ENCODE results near the gene CLASP2.
"Not testable (repeated sequence)": the region's sequence is repeated elsewhere in the genome, so short reads cannot be mapped to it uniquely, and the experiment has no call there.

The CLASP2 gene

GRCh38 chr3:33694944-33695343, 23.1 kb downstream of the CLASP2 start:
- Histone ChIP-seq H3K4me3 (ENCODE audit: low read depth in 1 of 2, low read length in 2 of 2) (no peak overlapping the region), H3K36me3 (ENCODE audit: control insufficient read depth in 1 of 2, insufficient read depth in 2 of 2, low read length in 2 of 2) (peaks cover 2 to 3% of the 10 kb centered on the region in 2 donors), H3K4me1 (ENCODE audit: control insufficient read depth in 1 of 2, insufficient read depth in 2 of 2, low read length in 2 of 2) (no peaks in the 10 kb centered on the region), H3K9ac (ENCODE audit: low read depth in 1 of 2, low read length in 2 of 2) (no peak overlapping the region), H3K9me3 (ENCODE audit: control insufficient read depth in 1 of 2, low read length in 2 of 2) (no peaks in the 10 kb centered on the region), H3K27me3 (ENCODE audit: control insufficient read depth in 1 of 2, insufficient read depth in 2 of 2, low read length in 2 of 2) (no peaks in the 10 kb centered on the region), H3K27ac (ENCODE audit: low read depth, low read length) (no peak overlapping the region)

- Histone ChIP-seq H3K36me3 (ENCODE audit: control insufficient read depth in 1 of 2, insufficient read depth in 2 of 2, low read length in 2 of 2) (peaks cover 3 to 6% of the 10 kb centered on the region in 2 donors), H3K9me3 (ENCODE audit: control insufficient read depth in 1 of 2, low read length in 2 of 2) (no peaks in the 10 kb centered on the region), H3K4me1 (ENCODE audit: control insufficient read depth in 1 of 2, insufficient read depth in 2 of 2, low read length in 2 of 2) (no peaks in the 10 kb centered on the region), H3K4me3 (ENCODE audit: low read depth in 1 of 2, low read length in 2 of 2) (no peak overlapping the region), H3K27ac (ENCODE audit: low read depth, low read length) (no peak overlapping the region), H3K27me3 (ENCODE audit: control insufficient read depth in 1 of 2, insufficient read depth in 2 of 2, low read length in 2 of 2) (no peaks in the 10 kb centered on the region), H3K9ac (ENCODE audit: low read depth in 1 of 2, low read length in 2 of 2) (no peak overlapping the region)
Measured at GRCh38 chr3:33690341-33690740, 27.7 kb downstream of the CLASP2 start.

GRCh38 chr3:33687406-33688010, 30.5 kb downstream of the CLASP2 start:
- Histone ChIP-seq H3K4me3 (ENCODE audit: low read depth in 1 of 2, low read length in 2 of 2) (no peak overlapping the region), H3K9ac (ENCODE audit: low read depth in 1 of 2, low read length in 2 of 2) (no peak overlapping the region), H3K36me3 (ENCODE audit: control insufficient read depth in 1 of 2, insufficient read depth in 2 of 2, low read length in 2 of 2) (peaks cover 3 to 12% of the 10 kb centered on the region in 2 donors), H3K27me3 (ENCODE audit: control insufficient read depth in 1 of 2, insufficient read depth in 2 of 2, low read length in 2 of 2) (no peaks in the 10 kb centered on the region), H3K27ac (ENCODE audit: low read depth, low read length) (no peak overlapping the region), H3K9me3 (ENCODE audit: control insufficient read depth in 1 of 2, low read length in 2 of 2) (no peaks in the 10 kb centered on the region), H3K4me1 (ENCODE audit: control insufficient read depth in 1 of 2, insufficient read depth in 2 of 2, low read length in 2 of 2) (no peaks in the 10 kb centered on the region)

GRCh38 chr3:33682770-33683169, 35.3 kb downstream of the CLASP2 start:
- H3K36me3 ChIP-seq (ENCODE audit: control insufficient read depth in 1 of 2, insufficient read depth in 2 of 2, low read length in 2 of 2): peaks cover 3 to 14% of the 10 kb centered on the region in 2 donors
- H3K27me3 ChIP-seq (ENCODE audit: control insufficient read depth in 1 of 2, insufficient read depth in 2 of 2, low read length in 2 of 2): no peaks in the 10 kb centered on the region
- H3K27ac ChIP-seq (ENCODE audit: low read depth, low read length): no peak overlapping the region

GRCh38 chr3:33681667-33682066, 36.4 kb downstream of the CLASP2 start:
- Histone ChIP-seq H3K4me3 (ENCODE audit: low read depth in 1 of 2, low read length in 2 of 2) (no peak overlapping the region), H3K9me3 (ENCODE audit: control insufficient read depth in 1 of 2, low read length in 2 of 2) (no peaks in the 10 kb centered on the region), H3K27ac (ENCODE audit: low read depth, low read length) (no peak overlapping the region), H3K36me3 (ENCODE audit: control insufficient read depth in 1 of 2, insufficient read depth in 2 of 2, low read length in 2 of 2) (peaks cover 2 to 14% of the 10 kb centered on the region in 2 donors), H3K9ac (ENCODE audit: low read depth in 1 of 2, low read length in 2 of 2) (no peak overlapping the region), H3K27me3 (ENCODE audit: control insufficient read depth in 1 of 2, insufficient read depth in 2 of 2, low read length in 2 of 2) (no peaks in the 10 kb centered on the region), H3K4me1 (ENCODE audit: control insufficient read depth in 1 of 2, insufficient read depth in 2 of 2, low read length in 2 of 2) (no peaks in the 10 kb centered on the region)

More at GRCh38 chr3:33682770-33683169, 35.3 kb downstream of the CLASP2 start:
- H3K4me3 ChIP-seq (ENCODE audit: low read depth in 1 of 2, low read length in 2 of 2): no peak overlapping the region
- no peaks in the 10 kb centered on the region for H3K9me3 ChIP-seq (ENCODE audit: control insufficient read depth in 1 of 2, low read length in 2 of 2)
- no peaks in the 10 kb centered on the region for H3K4me1 ChIP-seq (ENCODE audit: control insufficient read depth in 1 of 2, insufficient read depth in 2 of 2, low read length in 2 of 2)
- H3K9ac ChIP-seq (ENCODE audit: low read depth in 1 of 2, low read length in 2 of 2): no peak overlapping the region

GRCh38 chr3:33678073-33678472, 40.0 kb downstream of the CLASP2 start:
- Histone ChIP-seq H3K9me3 (ENCODE audit: control insufficient read depth in 1 of 2, low read length in 2 of 2) (no peaks in the 10 kb centered on the region), H3K27me3 (ENCODE audit: control insufficient read depth in 1 of 2, insufficient read depth in 2 of 2, low read length in 2 of 2) (no peaks in the 10 kb centered on the region), H3K4me1 (ENCODE audit: control insufficient read depth in 1 of 2, insufficient read depth in 2 of 2, low read length in 2 of 2) (no peaks in the 10 kb centered on the region), H3K27ac (ENCODE audit: low read depth, low read length) (no peak overlapping the region), H3K9ac (ENCODE audit: low read depth in 1 of 2, low read length in 2 of 2) (no peak overlapping the region), H3K4me3 (ENCODE audit: low read depth in 1 of 2, low read length in 2 of 2) (no peak overlapping the region), H3K36me3 (ENCODE audit: control insufficient read depth in 1 of 2, insufficient read depth in 2 of 2, low read length in 2 of 2) (peaks cover 0 to 5% of the 10 kb centered on the region in 2 donors)

GRCh38 chr3:33673436-33673835, 44.6 kb downstream of the CLASP2 start:
- not testable (repeated sequence) for H3K4me3 ChIP-seq (ENCODE audit: low read depth in 1 of 2, low read length in 2 of 2); H3K36me3 ChIP-seq (ENCODE audit: control insufficient read depth in 1 of 2, insufficient read depth in 2 of 2, low read length in 2 of 2); H3K9ac ChIP-seq (ENCODE audit: low read depth in 1 of 2, low read length in 2 of 2); H3K27me3 ChIP-seq (ENCODE audit: control insufficient read depth in 1 of 2, insufficient read depth in 2 of 2, low read length in 2 of 2); H3K9me3 ChIP-seq (ENCODE audit: control insufficient read depth in 1 of 2, low read length in 2 of 2); H3K4me1 ChIP-seq (ENCODE audit: control insufficient read depth in 1 of 2, insufficient read depth in 2 of 2, low read length in 2 of 2); H3K27ac ChIP-seq (ENCODE audit: low read depth, low read length)

- no peaks in the 10 kb centered on the region for H3K27me3 ChIP-seq (ENCODE audit: control insufficient read depth in 1 of 2, insufficient read depth in 2 of 2, low read length in 2 of 2)
- no peaks in the 10 kb centered on the region for H3K4me1 ChIP-seq (ENCODE audit: control insufficient read depth in 1 of 2, insufficient read depth in 2 of 2, low read length in 2 of 2)
Measured at GRCh38 chr3:33668618-33669017, 49.4 kb downstream of the CLASP2 start.

GRCh38 chr3:33665294-33665693, 52.8 kb downstream of the CLASP2 start:
- H3K36me3 ChIP-seq (ENCODE audit: control insufficient read depth in 1 of 2, insufficient read depth in 2 of 2, low read length in 2 of 2): no peaks in the 10 kb centered on the region
- no peak overlapping the region for H3K27ac ChIP-seq (ENCODE audit: low read depth, low read length)
- no peak overlapping the region for H3K4me3 ChIP-seq (ENCODE audit: low read depth in 1 of 2, low read length in 2 of 2)
- peaks cover 0 to under 1% of the 10 kb centered on the region in 2 donors for H3K4me1 ChIP-seq (ENCODE audit: control insufficient read depth in 1 of 2, insufficient read depth in 2 of 2, low read length in 2 of 2)
- H3K9ac ChIP-seq (ENCODE audit: low read depth in 1 of 2, low read length in 2 of 2): no peak overlapping the region
- H3K27me3 ChIP-seq (ENCODE audit: control insufficient read depth in 1 of 2, insufficient read depth in 2 of 2, low read length in 2 of 2): no peaks in the 10 kb centered on the region
- no peaks in the 10 kb centered on the region for H3K9me3 ChIP-seq (ENCODE audit: control insufficient read depth in 1 of 2, low read length in 2 of 2)

More at GRCh38 chr3:33668618-33669017, 49.4 kb downstream of the CLASP2 start:
- H3K4me3 ChIP-seq (ENCODE audit: low read depth in 1 of 2, low read length in 2 of 2): no peak overlapping the region
- no peak overlapping the region for H3K9ac ChIP-seq (ENCODE audit: low read depth in 1 of 2, low read length in 2 of 2)
- H3K36me3 ChIP-seq (ENCODE audit: control insufficient read depth in 1 of 2, insufficient read depth in 2 of 2, low read length in 2 of 2): peaks cover 0 to 7% of the 10 kb centered on the region in 2 donors
- H3K9me3 ChIP-seq (ENCODE audit: control insufficient read depth in 1 of 2, low read length in 2 of 2): no peaks in the 10 kb centered on the region
- H3K27ac ChIP-seq (ENCODE audit: low read depth, low read length): no peak overlapping the region

- Histone ChIP-seq H3K27ac (ENCODE audit: low read depth, low read length) (no peak overlapping the region), H3K4me1 (ENCODE audit: control insufficient read depth in 1 of 2, insufficient read depth in 2 of 2, low read length in 2 of 2) (peaks cover 9 to 11% of the 10 kb centered on the region in 2 donors), H3K27me3 (ENCODE audit: control insufficient read depth in 1 of 2, insufficient read depth in 2 of 2, low read length in 2 of 2) (no peaks in the 10 kb centered on the region), H3K4me3 (ENCODE audit: low read depth in 1 of 2, low read length in 2 of 2) (no peak overlapping the region), H3K9me3 (ENCODE audit: control insufficient read depth in 1 of 2, low read length in 2 of 2) (no peaks in the 10 kb centered on the region), H3K9ac (ENCODE audit: low read depth in 1 of 2, low read length in 2 of 2) (no peak overlapping the region), H3K36me3 (ENCODE audit: control insufficient read depth in 1 of 2, insufficient read depth in 2 of 2, low read length in 2 of 2) (no peaks in the 10 kb centered on the region)
Measured at GRCh38 chr3:33664195-33664594, 53.9 kb downstream of the CLASP2 start.
